Activated naive CD8-positive, alpha-beta T cell treated with anti-CD3 and anti-CD28 coated beads for 36 hours (primary cell): Measurements from ENCODE around the gene MSL3B. TPM values are rescaled to one million over a fixed set of nuclear protein-coding genes. Genes with fewer than 3 reads are reported as not detected.

Experiments used
- DNase-seq: peaks from one replicate; pipeline ENCODE4 v3.0.0; 2021
- H3K27ac Mint-ChIP-seq: one replicate; pipeline ENCODE4 v1.8.0; 2022; ENCODE audit warnings: mild to moderate bottlenecking, moderate library complexity, mixed read lengths
- H3K27me3 Mint-ChIP-seq: one replicate; pipeline ENCODE4 v1.8.0; 2022; ENCODE audit warnings: mild to moderate bottlenecking, mixed read lengths
- H3K36me3 Mint-ChIP-seq: one replicate; pipeline ENCODE4 v1.8.0; 2021; ENCODE audit warnings: mild to moderate bottlenecking, mixed read lengths
- H3K4me1 Mint-ChIP-seq: one replicate; pipeline ENCODE4 v1.8.0; 2021; ENCODE audit warnings: mixed read lengths
- H3K4me3 Mint-ChIP-seq: one replicate; pipeline ENCODE4 v1.8.0; 2022; ENCODE audit warnings: mild to moderate bottlenecking, moderate library complexity, mixed read lengths
- H3K9me3 Mint-ChIP-seq: one replicate; pipeline ENCODE4 v1.8.0; 2022; ENCODE audit warnings: mixed read lengths
- total RNA-seq, 2 experiments: library from RNA; stranded (reverse); gene quantifications; one replicate each; pipeline ENCODE4 v1.2.3, GENCODE V29; 2021

MSL3B gene

GRCh38 chr2:233818639-233819621 is 49.3 kb downstream of the MSL3B start:
- H3K27me3 Mint-ChIP-seq, result peaks cover 10% of the 10 kb centered on the region
- DNase-seq, result no peak

DNA sequence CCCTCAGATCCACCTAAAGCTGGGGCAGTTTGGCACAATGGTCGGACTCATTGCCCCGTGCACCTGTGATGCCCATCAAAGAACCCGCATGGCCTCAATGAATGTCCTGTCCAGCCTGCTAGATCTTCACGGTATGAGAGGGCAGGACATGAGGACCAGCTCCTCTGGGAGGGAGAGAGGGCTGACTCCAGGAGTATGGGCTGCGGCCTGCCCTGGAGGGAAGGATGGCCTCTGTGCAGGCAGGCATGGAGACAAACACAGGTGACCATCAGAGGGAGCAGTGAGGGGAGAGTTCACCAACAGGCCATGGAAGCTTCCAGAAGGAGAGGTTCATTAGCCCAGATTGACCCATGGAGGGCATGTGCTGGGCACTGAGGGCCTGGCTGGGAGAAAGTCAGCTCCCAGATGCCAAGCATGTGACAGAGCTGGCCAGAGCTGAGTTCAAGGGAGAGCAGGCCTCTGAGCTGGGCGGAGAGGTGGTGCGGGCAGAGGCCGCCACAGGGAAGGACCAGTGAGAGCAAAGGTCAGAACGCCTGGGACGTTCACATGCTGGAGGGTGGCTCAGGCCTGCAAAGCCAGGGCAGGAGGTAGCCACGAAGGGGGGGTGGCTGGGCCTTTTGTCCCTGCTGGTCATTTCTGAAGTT is 50.1 kb downstream of the MSL3B start:
- Mint-ChIP-seq H3K4me1 (peaks cover 2% of the 10 kb centered on the region), H3K4me3 (no peak overlapping the region), H3K27ac (no peak overlapping the region), H3K27me3 (peaks cover 10% of the 10 kb centered on the region), H3K36me3 (no peaks in the 10 kb centered on the region), H3K9me3 (no peaks in the 10 kb centered on the region)
- DNase-seq, result no peak

More at GRCh38 chr2:233818639-233819621, 49.3 kb downstream of the MSL3B start:
- Mint-ChIP-seq H3K36me3 (no peaks in the 10 kb centered on the region), H3K4me1 (peaks cover 2% of the 10 kb centered on the region), H3K4me3 (no peak overlapping the region), H3K27ac (no peak overlapping the region), H3K9me3 (no peaks in the 10 kb centered on the region)

- Mint-ChIP-seq H3K27me3 (peaks cover 10% of the 10 kb centered on the region), H3K4me1 (peaks cover 2% of the 10 kb centered on the region), H3K36me3 (no peaks in the 10 kb centered on the region), H3K4me3 (no peak overlapping the region), H3K9me3 (no peaks in the 10 kb centered on the region), H3K27ac (no peak overlapping the region)
- no peak for DNase-seq
These were observed 50.8 kb downstream of the MSL3B start for GRCh38 chr2:233817361-233817911.

DNA sequence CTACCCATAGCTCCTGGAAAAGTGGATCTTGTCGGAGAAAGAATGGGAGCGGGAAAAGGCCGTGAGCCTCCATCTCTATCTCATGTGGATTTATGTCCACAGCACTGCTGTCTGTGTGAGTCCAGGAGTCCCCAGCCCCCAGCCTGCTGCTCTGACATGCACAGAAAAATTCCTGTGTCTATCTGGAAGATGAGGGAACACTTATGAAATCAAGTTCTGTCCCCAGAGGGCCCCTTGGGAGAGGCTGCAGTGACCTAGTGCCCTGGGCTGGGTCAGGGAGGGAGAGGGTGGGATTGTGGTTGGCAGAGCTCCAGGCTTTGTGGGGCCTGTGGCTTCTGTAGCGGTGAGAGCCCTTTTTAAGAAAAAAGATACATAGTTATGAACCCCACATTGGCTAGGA is 51.4 kb downstream of the MSL3B start:
- H3K4me1 Mint-ChIP-seq, result peaks cover 2% of the 10 kb centered on the region
- peaks cover 10% of the 10 kb centered on the region for H3K27me3 Mint-ChIP-seq
- DNase-seq, result no peak
- H3K4me3 Mint-ChIP-seq, result no peak overlapping the region
- H3K9me3 Mint-ChIP-seq, result no peaks in the 10 kb centered on the region
- H3K27ac Mint-ChIP-seq, result no peak overlapping the region
- no peaks in the 10 kb centered on the region for H3K36me3 Mint-ChIP-seq

DNA sequence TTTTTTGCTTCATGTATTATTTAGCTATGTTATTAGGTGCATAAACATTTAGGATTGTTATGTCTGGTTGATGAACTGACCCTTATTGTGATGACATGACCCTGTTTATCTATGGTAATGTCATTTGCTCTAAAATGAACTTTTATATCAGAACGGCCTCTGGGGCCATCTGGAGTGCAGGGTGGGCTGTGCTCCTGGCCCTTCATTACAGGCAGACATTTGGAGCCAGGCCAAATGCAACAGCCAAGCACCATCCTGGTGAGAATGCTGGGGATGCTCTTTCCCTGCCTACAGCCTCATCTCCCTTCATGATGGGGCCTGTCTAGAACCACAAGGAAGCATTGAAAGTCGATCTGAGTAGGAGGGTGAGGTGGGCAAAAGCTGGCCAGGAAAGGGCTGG is 51.9 kb downstream of the MSL3B start:
- no peak overlapping the region for H3K27ac Mint-ChIP-seq
- peaks cover 2% of the 10 kb centered on the region for H3K4me1 Mint-ChIP-seq
- no peaks in the 10 kb centered on the region for H3K9me3 Mint-ChIP-seq
- no peak overlapping the region for H3K4me3 Mint-ChIP-seq
- no peaks in the 10 kb centered on the region for H3K36me3 Mint-ChIP-seq
- H3K27me3 Mint-ChIP-seq, result peaks cover 10% of the 10 kb centered on the region
- DNase-seq, result no peak

- H3K4me1 Mint-ChIP-seq, result peaks cover 2% of the 10 kb centered on the region
- no peak for DNase-seq
- no peak overlapping the region for H3K27ac Mint-ChIP-seq
- no peak overlapping the region for H3K4me3 Mint-ChIP-seq
- peaks cover 10% of the 10 kb centered on the region for H3K27me3 Mint-ChIP-seq
- no peaks in the 10 kb centered on the region for H3K36me3 Mint-ChIP-seq
- no peaks in the 10 kb centered on the region for H3K9me3 Mint-ChIP-seq
These were observed 52.3 kb downstream of the MSL3B start for GRCh38 chr2:233815861-233816260.

Other genes with a start within 250 kb of the MSL3B start
- not detected for gene UGT1A10, start 231.9 kb downstream of the MSL3B start, total RNA-seq
- not detected for gene UGT1A9, start 196.5 kb downstream of the MSL3B start, total RNA-seq
- gene UGT1A7, start 186.5 kb downstream of the MSL3B start, total RNA-seq, result not detected
- gene UGT1A6, start 175.5 kb downstream of the MSL3B start, total RNA-seq, result not detected
- gene UGT1A5, start 155.5 kb downstream of the MSL3B start, total RNA-seq, result not detected
- not detected for gene UGT1A4, start 149.7 kb downstream of the MSL3B start, total RNA-seq
- not detected for gene UGT1A3, start 139.3 kb downstream of the MSL3B start, total RNA-seq
- gene UGT1A1, start 108.1 kb downstream of the MSL3B start, total RNA-seq, result not detected
- gene MROH2A, start 90.1 kb downstream of the MSL3B start, total RNA-seq, result not detected
- 10 to 100 TPM; 68.4 to 78.1 TPM for gene HJURP, start 13.9 kb downstream of the MSL3B start, total RNA-seq
- gene TRPM8, start 49.0 kb upstream of the MSL3B start, total RNA-seq, result not detected
- gene SPP2, start 182.3 kb upstream of the MSL3B start, total RNA-seq, result not detected